SK-N-DZ (cell line): ENCODE data around the gene IL1RAPL1.

Experiments
- small RNA-seq, 2 experiments: library from RNA; depleted of rRNA; stranded (forward); fragments of <200 nt; gene quantifications; one replicate each; pipeline ENCODE3, GENCODE V24; 2014

The IL1RAPL1 gene

Small RNA genes lying within 50 kb of the gene (small RNA-seq; reads per million reads assigned to genes)
- gene MIR4666B (0 reads per million in 2 experiments), gene RF00284 (0 to 0.16 reads per million in 2 experiments), gene RNA5SP500 (0.55 to 1.9 reads per million in 2 experiments)
